SU-DHL-6 (cell line): ENCODE measurements around the gene NAA15.
"Not testable (repeated sequence)": the region's sequence is repeated elsewhere in the genome, so short reads cannot be mapped to it uniquely, and the experiment has no call there.

Experiments
- H2AFZ ChIP-seq: fragments of 200-600 bp; sonication (generic); 2 replicates; pipeline ENCODE4 v1.6.1; 2014; ENCODE audit warnings: low read depth, mild to moderate bottlenecking, moderate library complexity, mixed read lengths, antibody characterized with exemption, low read length; ENCODE audit not compliant: severe bottlenecking
- H3F3A ChIP-seq: fragments of 200-600 bp; shearing (Covaris generic); 2 replicates; pipeline ENCODE4 v1.6.0; 2016; ENCODE audit warnings: antibody characterized with exemption, mild to moderate bottlenecking; ENCODE audit not compliant: insufficient read depth
- H3K27ac ChIP-seq: fragments of 200-600 bp; sonication (generic); 2 replicates; pipeline ENCODE4 v1.5.1; 2016; ENCODE audit warnings: low read depth, mild to moderate bottlenecking, low read length, moderate library complexity, mixed read lengths
- H3K27me3 ChIP-seq: fragments of 200-600 bp; sonication (generic), shearing (Covaris generic); 2 replicates; pipeline ENCODE4 v1.6.0; 2014; ENCODE audit warnings: mild to moderate bottlenecking, low read length
- H3K36me3 ChIP-seq: fragments of 200-600 bp; sonication (generic); 2 replicates; pipeline ENCODE4 v1.6.1; 2014; ENCODE audit warnings: mild to moderate bottlenecking, low read length, mixed read lengths
- H3K4me2 ChIP-seq: fragments of 300-600, 200-600 bp; shearing (Covaris generic), sonication (generic); 2 replicates; pipeline ENCODE4 v1.6.0; 2014; ENCODE audit warnings: low read length, low read depth, mild to moderate bottlenecking; ENCODE audit not compliant: poor library complexity, severe bottlenecking
- H3K4me3 ChIP-seq: fragments of 200-600 bp; sonication (generic); 2 replicates; pipeline ENCODE4 v1.5.1; 2014; ENCODE audit warnings: antibody characterized with exemption, low read length, mild to moderate bottlenecking, mixed read lengths; ENCODE audit not compliant: insufficient read depth, poor library complexity, severe bottlenecking
- H3K79me2 ChIP-seq: fragments of 200-600 bp; sonication (generic); 2 replicates; pipeline ENCODE4 v1.6.1; 2014; ENCODE audit warnings: mild to moderate bottlenecking, low read length, moderate library complexity; ENCODE audit not compliant: insufficient read depth
- H3K9ac ChIP-seq: fragments of 200-600 bp; sonication (generic); 2 replicates; pipeline ENCODE4 v1.7.0; 2014; ENCODE audit warnings: mild to moderate bottlenecking, low read length
- H3K9me2 ChIP-seq: fragments of 200-600 bp; sonication (generic); replicated peaks from 2 replicates; pipeline ENCODE4 v1.6.1; 2014; ENCODE audit warnings: low read length; ENCODE audit not compliant: insufficient read depth
- H3K9me3 ChIP-seq: fragments of 200-600 bp; sonication (generic); 2 replicates; pipeline ENCODE4 v1.6.1; 2014; ENCODE audit warnings: low read length, mixed read lengths; ENCODE audit not compliant: insufficient read depth
- H4K20me1 ChIP-seq: fragments of 200-600 bp; sonication (generic); 2 replicates; pipeline ENCODE4 v1.6.1; 2014; ENCODE audit warnings: low read depth, mild to moderate bottlenecking, antibody characterized with exemption, low read length, moderate library complexity, mixed read lengths
- EZH2phosphoT487 ChIP-seq: fragments of 200-600 bp; sonication (generic), shearing (Covaris generic); conservative IDR thresholded peaks from 2 replicates; pipeline ENCODE4 v1.6.1; 2018; ENCODE audit warnings: mild to moderate bottlenecking, antibody characterized with exemption, low read length, moderate library complexity, mixed read lengths
- TF ChIP-seq, protein P1 (sequence below): fragments of 200-600 bp; sonication (generic); IDR thresholded peaks from one replicate; pipeline ENCODE4 v1.5.1; 2017; ENCODE audit warnings: antibody characterized with exemption, mild to moderate bottlenecking, low read length, moderate library complexity; ENCODE audit not compliant: insufficient read depth, poor library complexity, severe bottlenecking

Gene NAA15

DNA sequence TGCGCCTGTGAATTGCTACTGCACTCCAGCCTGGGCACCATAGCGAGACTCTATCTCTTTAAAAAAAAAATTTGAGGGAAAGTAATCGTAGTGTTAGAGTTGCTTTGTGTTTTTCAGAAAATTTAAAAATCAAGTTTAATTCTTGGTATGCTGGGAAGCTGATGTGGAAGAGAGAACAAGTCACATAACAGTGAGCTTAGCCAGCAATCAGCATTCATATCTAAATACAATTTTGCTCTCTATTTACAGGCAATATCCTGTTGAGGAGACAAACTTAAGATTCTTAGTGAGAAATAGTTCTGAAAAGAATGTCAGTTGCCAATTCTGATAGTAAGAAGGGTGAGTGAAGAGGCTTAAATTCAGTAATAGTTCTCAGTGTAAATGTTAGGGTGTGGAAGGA, 10.6 kb downstream of the NAA15 start:
- Histone ChIP-seq H3K27me3 (no peaks in the 10 kb centered on the region), H3K79me2 (peaks cover 97% of the 10 kb centered on the region), H2AFZ (no peak overlapping the region), H3K9me2 (no peaks in the 10 kb centered on the region), H3K36me3 (peaks cover 7% of the 10 kb centered on the region), H3K4me2 (peak overlapping the region; percentile 26), H3K27ac (peak overlapping the region; percentile 74), H4K20me1 (no peaks in the 10 kb centered on the region; the same call in 1 of the 2 replicates), H3K9ac (no peak overlapping the region), H3F3A (peaks cover 25% of the 10 kb centered on the region; the same call in 1 of the 2 replicates), H3K9me3 (no peaks in the 10 kb centered on the region), H3K4me3 (no peak overlapping the region)
- TF ChIP-seq, protein P1, sequence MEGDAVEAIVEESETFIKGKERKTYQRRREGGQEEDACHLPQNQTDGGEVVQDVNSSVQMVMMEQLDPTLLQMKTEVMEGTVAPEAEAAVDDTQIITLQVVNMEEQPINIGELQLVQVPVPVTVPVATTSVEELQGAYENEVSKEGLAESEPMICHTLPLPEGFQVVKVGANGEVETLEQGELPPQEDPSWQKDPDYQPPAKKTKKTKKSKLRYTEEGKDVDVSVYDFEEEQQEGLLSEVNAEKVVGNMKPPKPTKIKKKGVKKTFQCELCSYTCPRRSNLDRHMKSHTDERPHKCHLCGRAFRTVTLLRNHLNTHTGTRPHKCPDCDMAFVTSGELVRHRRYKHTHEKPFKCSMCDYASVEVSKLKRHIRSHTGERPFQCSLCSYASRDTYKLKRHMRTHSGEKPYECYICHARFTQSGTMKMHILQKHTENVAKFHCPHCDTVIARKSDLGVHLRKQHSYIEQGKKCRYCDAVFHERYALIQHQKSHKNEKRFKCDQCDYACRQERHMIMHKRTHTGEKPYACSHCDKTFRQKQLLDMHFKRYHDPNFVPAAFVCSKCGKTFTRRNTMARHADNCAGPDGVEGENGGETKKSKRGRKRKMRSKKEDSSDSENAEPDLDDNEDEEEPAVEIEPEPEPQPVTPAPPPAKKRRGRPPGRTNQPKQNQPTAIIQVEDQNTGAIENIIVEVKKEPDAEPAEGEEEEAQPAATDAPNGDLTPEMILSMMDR, result no peak
- TF ChIP-seq EZH2phosphoT487, result no peak

DNA sequence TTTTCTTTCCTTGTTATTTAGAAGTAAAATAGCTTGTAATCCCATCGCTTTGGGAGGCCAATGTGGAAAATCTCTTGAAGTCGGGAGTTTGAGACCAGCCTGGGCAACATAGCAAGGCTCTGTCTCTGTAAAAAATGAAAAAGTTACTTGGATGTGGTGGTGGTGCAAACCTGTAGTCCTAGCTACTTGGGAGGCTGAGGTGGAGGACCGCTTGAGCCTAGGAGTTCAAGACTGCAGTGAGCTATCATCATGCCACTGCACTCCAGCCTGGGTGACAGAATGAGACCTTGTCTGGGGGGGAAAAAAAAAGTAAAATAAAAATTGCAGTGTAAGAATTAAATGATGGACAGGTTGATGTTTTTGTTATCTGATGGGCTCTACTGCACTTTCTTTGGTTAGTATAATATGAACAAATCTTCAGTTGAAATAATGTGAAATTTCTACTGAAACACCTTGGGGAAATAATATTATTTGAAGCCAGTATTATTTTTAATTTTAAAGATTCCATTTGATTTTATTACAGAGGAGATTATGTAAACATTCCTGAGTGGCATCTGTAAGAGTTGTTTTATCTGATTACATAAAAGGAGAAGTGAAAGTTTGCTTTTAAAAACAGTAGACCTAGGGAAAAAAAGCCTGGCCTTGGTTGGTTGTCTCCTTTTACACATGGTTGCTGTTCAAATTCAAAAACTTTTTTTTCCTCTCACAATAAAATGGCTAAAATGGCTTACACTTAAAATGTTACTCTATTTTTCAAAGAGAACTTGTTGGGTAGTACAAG, 11.4 kb downstream of the NAA15 start:
- Histone ChIP-seq H3K27me3 (no peaks in the 10 kb centered on the region), H3K79me2 (peaks cover 97% of the 10 kb centered on the region), H3K4me2 (peak overlapping the region; percentile 26), H3K9ac (no peak overlapping the region), H3K27ac (peak overlapping the region; percentile 74), H3K9me3 (no peaks in the 10 kb centered on the region), H3K9me2 (no peaks in the 10 kb centered on the region), H3K36me3 (peaks cover 7% of the 10 kb centered on the region), H2AFZ (no peak overlapping the region), H3K4me3 (no peak overlapping the region), H3F3A (peaks cover 25% of the 10 kb centered on the region; the same call in 1 of the 2 replicates), H4K20me1 (no peaks in the 10 kb centered on the region; the same call in 1 of the 2 replicates)
- TF ChIP-seq, protein P1, result no peak
- TF ChIP-seq EZH2phosphoT487, result no peak

DNA sequence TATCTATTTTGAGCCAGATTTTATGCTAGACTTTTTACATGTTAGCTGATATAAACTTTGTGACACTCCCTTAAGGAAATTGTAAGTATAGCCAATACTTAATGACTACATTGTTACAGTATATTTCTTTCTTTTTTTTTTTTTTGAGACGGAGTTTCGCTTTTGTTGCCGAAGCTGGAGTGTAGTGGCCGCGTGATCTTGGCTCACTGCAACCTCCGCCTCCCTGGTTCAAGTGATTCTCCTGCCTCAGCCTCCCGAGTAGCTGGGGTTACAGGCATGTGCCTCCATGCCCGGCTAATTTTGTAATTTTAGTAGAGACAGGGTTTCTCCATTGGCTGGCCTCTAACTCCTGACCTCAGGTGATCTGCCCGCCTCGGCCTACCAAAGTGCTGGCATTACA, 12.1 kb downstream of the NAA15 start:
- H2AFZ ChIP-seq, H3K9ac ChIP-seq, H3K9me3 ChIP-seq, H3K9me2 ChIP-seq, H3K4me3 ChIP-seq, H3K36me3 ChIP-seq, H3K27me3 ChIP-seq, H4K20me1 ChIP-seq: not testable (repeated sequence)
- H3K79me2 ChIP-seq, result peaks cover 97% of the 10 kb centered on the region
- H3K4me2 ChIP-seq, result peak overlapping the region; percentile 26
- H3K27ac ChIP-seq, result peak overlapping the region; percentile 74
- H3F3A ChIP-seq, result peaks cover 25% of the 10 kb centered on the region; the same call in 1 of the 2 replicates
